ENCODE data around the gene SETD6.
"Not testable (repeated sequence)": the region's sequence is repeated elsewhere in the genome, so short reads cannot be mapped to it uniquely, and the experiment has no call there.

The SETD6 gene

GRCh38 chr16:58542291-58542690, 27.0 kb downstream of the SETD6 start:
- no peak for DNase-seq (ENCODE audit: low spot score)

GRCh38 chr16:58543685-58544084, 28.4 kb downstream of the SETD6 start:
- DNase-seq (ENCODE audit: low spot score): no peak

- DNase-seq (ENCODE audit: low spot score): no peak
These were observed 33.1 kb downstream of the SETD6 start for GRCh38 chr16:58548378-58548777.

GRCh38 chr16:58551496-58551895, 36.2 kb downstream of the SETD6 start:
- no peak for DNase-seq (ENCODE audit: low spot score)

- no peak for DNase-seq (ENCODE audit: low spot score)
These were observed 41.4 kb downstream of the SETD6 start for GRCh38 chr16:58556678-58557077.

- no peak for DNase-seq (ENCODE audit: low spot score)
These were observed 47.9 kb downstream of the SETD6 start for GRCh38 chr16:58563235-58563634.

- no peak for DNase-seq (ENCODE audit: low spot score)
These were observed 48.5 kb downstream of the SETD6 start for GRCh38 chr16:58563775-58564174.

- not testable (repeated sequence) for DNase-seq (ENCODE audit: low spot score)
These were observed 50.4 kb downstream of the SETD6 start for GRCh38 chr16:58565697-58566096.
